ENCODE results near the gene PCDHGB2. TPM values are rescaled to one million over a fixed set of nuclear protein-coding genes. Genes with fewer than 3 reads are reported as not detected.
A peak's percentile ranks its signal among the peaks of the same experiment; 100 is the strongest.
"Not testable (repeated sequence)": the region's sequence is repeated elsewhere in the genome, so short reads cannot be mapped to it uniquely, and the experiment has no call there.

The PCDHGB2 gene
- total and polyA plus RNA-seq, 12 donors = 0.10 to 6.3 (median 2.8) TPM

DNA sequence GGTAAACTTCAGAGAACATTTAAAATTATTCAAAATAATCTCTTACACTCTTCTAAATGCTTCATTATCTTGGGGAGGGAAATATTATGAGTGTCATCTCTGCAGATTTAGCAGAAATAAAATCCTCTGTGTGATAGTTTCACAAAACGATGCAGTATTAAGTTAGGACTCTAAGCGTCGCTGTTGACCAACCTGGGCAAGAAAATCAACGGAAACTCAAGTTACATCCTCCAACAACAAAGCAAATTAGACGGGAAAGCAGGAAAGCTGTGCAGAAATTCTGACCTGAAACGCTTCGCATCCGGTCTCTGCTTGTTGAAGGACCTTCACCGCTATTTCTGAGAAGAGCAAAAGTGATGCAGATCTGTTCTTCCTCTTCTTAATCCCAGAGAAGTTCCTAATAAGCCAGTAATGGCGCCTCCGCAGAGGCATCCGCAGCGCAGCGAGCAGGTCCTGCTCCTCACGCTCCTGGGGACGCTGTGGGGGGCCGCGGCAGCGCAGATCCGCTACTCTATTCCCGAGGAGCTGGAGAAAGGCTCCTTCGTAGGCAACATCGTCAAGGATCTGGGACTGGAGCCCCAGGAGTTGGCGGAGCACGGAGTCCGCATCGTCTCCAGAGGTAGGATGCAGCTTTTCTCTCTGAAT lies 14.0 kb downstream of the PCDHGB2 start, which contains the start of gene PCDHGA6:
PCDHGA6 (plus strand) TSS at position 219 of the 645 bp plus-strand sequence; CDS start at position 412, 193 bp downstream.
- TF ChIP-seq, protein P1, sequence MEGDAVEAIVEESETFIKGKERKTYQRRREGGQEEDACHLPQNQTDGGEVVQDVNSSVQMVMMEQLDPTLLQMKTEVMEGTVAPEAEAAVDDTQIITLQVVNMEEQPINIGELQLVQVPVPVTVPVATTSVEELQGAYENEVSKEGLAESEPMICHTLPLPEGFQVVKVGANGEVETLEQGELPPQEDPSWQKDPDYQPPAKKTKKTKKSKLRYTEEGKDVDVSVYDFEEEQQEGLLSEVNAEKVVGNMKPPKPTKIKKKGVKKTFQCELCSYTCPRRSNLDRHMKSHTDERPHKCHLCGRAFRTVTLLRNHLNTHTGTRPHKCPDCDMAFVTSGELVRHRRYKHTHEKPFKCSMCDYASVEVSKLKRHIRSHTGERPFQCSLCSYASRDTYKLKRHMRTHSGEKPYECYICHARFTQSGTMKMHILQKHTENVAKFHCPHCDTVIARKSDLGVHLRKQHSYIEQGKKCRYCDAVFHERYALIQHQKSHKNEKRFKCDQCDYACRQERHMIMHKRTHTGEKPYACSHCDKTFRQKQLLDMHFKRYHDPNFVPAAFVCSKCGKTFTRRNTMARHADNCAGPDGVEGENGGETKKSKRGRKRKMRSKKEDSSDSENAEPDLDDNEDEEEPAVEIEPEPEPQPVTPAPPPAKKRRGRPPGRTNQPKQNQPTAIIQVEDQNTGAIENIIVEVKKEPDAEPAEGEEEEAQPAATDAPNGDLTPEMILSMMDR (IDR thresholded peaks at IDR 0.05) = peak in 4 of 6 experiments; percentile 11 to 30 (median 24)
- no peak for TF ChIP-seq POLR2A (IDR thresholded peaks at IDR 0.05)
- intact Hi-C loops (cut with DNase I) = no loop called here
- H3K27ac ChIP-seq = no peak within 1 kb of the TSS
- no peaks in the 10 kb centered on the region for H3K36me3 ChIP-seq (replicated peaks in 1 of 2)
- H3K4me1 ChIP-seq (replicated peaks in 1 of 2) = no peaks in the 10 kb centered on the region
- peak within 1 kb of the TSS in 1 of 4 donors; percentile 20 for H3K4me3 ChIP-seq
- H3K9me3 ChIP-seq (replicated peaks in 1 of 3) = peaks cover 3 to 41% (median 8%) of the 10 kb centered on the region in 3 donors
- DNase-seq = no peak
- H3K27me3 ChIP-seq = no peaks in the 10 kb centered on the region
- 10 to 18% (median 15%) methylated on average over 23 to 27 of the region's 27 CpGs for WGBS, 4 donors

DNA sequence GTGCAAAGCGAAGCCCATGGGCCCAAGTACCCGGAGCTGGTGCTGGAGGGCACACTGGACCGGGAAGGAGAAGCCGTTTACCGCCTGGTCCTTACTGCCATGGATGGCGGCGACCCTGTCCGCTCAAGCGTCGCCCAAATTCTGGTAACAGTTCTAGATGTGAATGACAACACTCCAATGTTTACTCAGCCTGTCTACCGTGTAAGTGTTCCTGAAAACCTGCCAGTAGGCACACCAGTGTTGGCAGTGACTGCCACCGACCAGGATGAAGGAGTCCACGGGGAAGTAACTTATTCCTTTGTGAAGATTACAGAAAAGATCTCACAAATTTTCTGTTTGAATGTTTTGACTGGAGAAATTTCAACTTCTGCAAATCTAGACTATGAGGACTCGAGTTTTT lies 14.8 kb downstream of the PCDHGB2 start:
- TF ChIP-seq, protein P1 (IDR thresholded peaks at IDR 0.05) = no peak
- TF ChIP-seq POLR2A (IDR thresholded peaks at IDR 0.05) = no peak
- H3K27ac ChIP-seq = no peak overlapping the region
- 50 to 67% (median 59%) methylated on average over 14 of the region's 14 CpGs for WGBS, 4 donors
- no peaks in the 10 kb centered on the region for H3K36me3 ChIP-seq (replicated peaks in 1 of 2)
- H3K9me3 ChIP-seq (replicated peaks in 1 of 3) = peaks cover 4 to 41% (median 8%) of the 10 kb centered on the region in 3 donors
- no peaks in the 10 kb centered on the region for H3K4me1 ChIP-seq (replicated peaks in 1 of 2)
- H3K4me3 ChIP-seq = peak overlapping the region in 1 of 4 donors; percentile 7
- intact Hi-C loops (cut with DNase I) = no loop called here
- no peak for DNase-seq
- no peaks in the 10 kb centered on the region for H3K27me3 ChIP-seq

DNA sequence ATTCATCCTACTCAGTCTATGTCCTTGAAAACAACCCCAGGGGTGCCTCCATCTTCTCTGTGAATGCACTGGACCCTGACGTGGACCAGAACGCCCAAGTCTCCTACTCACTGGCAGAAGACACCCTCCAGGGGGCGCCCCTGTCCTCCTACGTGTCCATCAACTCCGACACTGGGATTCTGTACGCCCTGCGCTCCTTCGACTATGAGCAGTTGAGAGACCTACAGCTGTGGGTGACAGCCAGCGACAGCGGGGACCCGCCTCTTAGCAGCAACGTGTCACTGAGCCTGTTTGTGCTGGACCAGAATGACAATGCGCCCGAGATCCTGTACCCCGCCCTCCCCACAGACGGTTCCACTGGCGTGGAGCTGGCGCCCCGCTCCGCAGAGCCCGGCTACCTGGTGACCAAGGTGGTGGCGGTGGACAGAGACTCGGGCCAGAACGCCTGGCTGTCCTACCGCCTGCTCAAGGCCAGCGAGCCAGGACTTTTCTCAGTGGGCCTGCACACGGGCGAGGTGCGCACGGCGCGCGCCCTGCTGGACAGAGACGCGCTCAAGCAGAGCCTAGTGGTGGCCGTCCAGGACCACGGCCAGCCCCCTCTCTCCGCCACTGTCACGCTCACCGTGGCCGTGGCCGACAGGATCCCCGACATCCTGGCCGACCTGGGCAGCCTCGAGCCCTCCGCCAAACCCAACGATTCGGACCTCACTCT lies 15.8 kb downstream of the PCDHGB2 start:
- intact Hi-C loops (cut with DNase I); H3K4me1 ChIP-seq (replicated peaks in 1 of 2): not testable (repeated sequence)
- WGBS, 4 donors = 42 to 50% (median 47%) methylated on average over 2 to 39 of the region's 48 CpGs

DNA sequence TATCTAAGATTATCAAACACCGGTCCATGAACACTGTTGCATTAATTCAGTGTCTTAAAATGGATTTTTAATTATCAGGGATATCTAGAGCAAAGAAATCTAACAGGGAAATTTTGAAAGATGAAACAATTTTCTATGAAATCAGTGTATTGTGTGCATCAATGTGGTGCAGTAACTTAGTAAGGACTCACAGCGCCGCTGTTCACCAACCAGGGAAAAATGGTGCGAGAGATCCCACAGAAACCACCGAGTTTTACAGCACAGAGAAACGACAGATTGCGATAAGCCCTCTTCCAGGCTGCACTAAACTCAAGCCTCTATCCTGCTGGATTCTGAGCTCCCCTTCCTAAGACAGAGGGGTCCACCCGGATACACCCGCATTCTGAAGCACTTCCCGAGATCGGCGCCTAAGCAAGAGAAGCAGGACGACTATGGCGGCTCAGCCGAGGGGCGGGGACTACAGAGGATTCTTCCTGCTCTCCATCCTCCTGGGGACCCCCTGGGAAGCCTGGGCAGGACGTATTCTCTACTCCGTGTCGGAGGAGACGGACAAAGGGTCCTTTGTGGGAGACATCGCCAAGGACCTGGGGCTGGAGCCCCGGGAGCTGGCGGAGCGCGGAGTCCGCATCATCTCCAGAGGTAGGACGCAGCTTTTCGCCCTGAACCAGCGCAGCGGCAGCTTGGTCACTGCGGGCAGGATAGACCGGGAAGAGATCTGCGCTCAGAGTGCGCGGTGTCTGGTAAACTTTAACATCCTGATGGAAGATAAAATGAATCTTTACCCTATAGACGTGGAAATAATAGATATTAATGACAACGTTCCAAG lies 22.9 kb downstream of the PCDHGB2 start, which contains the start of gene PCDHGA7:
PCDHGA7 (plus strand) TSS at position 274 of the 826 bp plus-strand sequence; CDS start at position 432, 158 bp downstream.
- Histone ChIP-seq H3K27ac (no peak within 1 kb of the TSS), H3K9me3 (replicated peaks in 1 of 3) (peaks cover 4 to 19% (median 10%) of the 10 kb centered on the region in 3 donors), H3K27me3 (no peaks in the 10 kb centered on the region), H3K4me3 (peak within 1 kb of the TSS in 1 of 4 donors; percentile 27), H3K4me1 (replicated peaks in 1 of 2) (no peaks in the 10 kb centered on the region), H3K36me3 (replicated peaks in 1 of 2) (no peaks in the 10 kb centered on the region)
- intact Hi-C loops (cut with DNase I) = no loop called here
- WGBS, 4 donors = 10 to 21% (median 12%) methylated on average over 25 to 37 of the region's 37 CpGs
- no peak for DNase-seq
- TF ChIP-seq, protein P1 (IDR thresholded peaks at IDR 0.05) = no peak
- TF ChIP-seq POLR2A (IDR thresholded peaks at IDR 0.05) = no peak

More for the DNA sequence above, 15.8 kb downstream of the PCDHGB2 start:
- not testable (repeated sequence) for DNase-seq; H3K27ac ChIP-seq; H3K36me3 ChIP-seq (replicated peaks in 1 of 2); H3K4me3 ChIP-seq; H3K27me3 ChIP-seq
- H3K9me3 ChIP-seq (replicated peaks in 1 of 3) = peaks cover 4 to 41% (median 8%) of the 10 kb centered on the region in 3 donors

All from adrenal gland (tissue), 12 donors.